HEK293 (cell line): Measurements from ENCODE around the gene ST3GAL5.
A peak's percentile ranks its signal among the peaks of the same experiment; 100 is the strongest.

Source experiments
- CTCF ChIA-PET: fragments of 350-600 bp; formaldehyde crosslinking; extraction: SDS; loops from one replicate; lab custom pipeline; 2021; ENCODE audit warnings: antibody characterized with exemption; lab: Yijun Ruan, JAX
- POLR2A ChIA-PET: fragments of 300-600 bp; formaldehyde crosslinking; extraction: SDS; loops from one replicate; lab custom pipeline; 2020; ENCODE audit warnings: antibody characterized with exemption, inconsistent platforms; lab: Yijun Ruan, JAX
- H3K27ac ChIP-seq: fragments of 200-500 bp; sonication (Bioruptor generic); 2 replicates; pipeline ENCODE4 v1.5.1; 2014; ENCODE audit warnings: low read depth, low read length, control low read depth, inconsistent platforms; ENCODE audit errors: extremely low read depth
- H3K36me3 ChIP-seq, 2 experiments: fragments of 200-500 bp in 1 of 2; sonication (Bioruptor generic) in 1 of 2; 1 replicate in 1 of 2; 2 replicates in 1 of 2; pipeline ENCODE4 v1.5.1; 2014 to 2017; ENCODE audit warnings: inconsistent platforms in 2 of 2, low read length in 2 of 2; ENCODE audit not compliant: control insufficient read depth in 2 of 2, insufficient read depth in 1 of 2
- H3K4me1 ChIP-seq: fragments of 200-500 bp; sonication (Bioruptor generic); 2 replicates; pipeline ENCODE4 v1.5.1; 2014; ENCODE audit warnings: mild to moderate bottlenecking, low read length, inconsistent platforms; ENCODE audit not compliant: control insufficient read depth, insufficient read depth
- H3K4me3 ChIP-seq: 2 replicates; pipeline ENCODE4 v1.5.1; 2011; ENCODE audit warnings: low read depth, mild to moderate bottlenecking, control low read depth, low read length, moderate library complexity
- H3K9me3 ChIP-seq: fragments of 200-500 bp; sonication (Bioruptor generic); 2 replicates; pipeline ENCODE4 v1.5.1; 2014; ENCODE audit warnings: low read depth, low read length, inconsistent platforms; ENCODE audit not compliant: control insufficient read depth, insufficient read depth
- BCL11B ChIP-seq: fragments of 450-650 bp; formaldehyde crosslinking; IDR thresholded peaks from 2 replicates; pipeline ENCODE4 v1.5.1; 2016; ENCODE audit warnings: low read depth, missing biosample characterization, missing genetic modification characterization
- IKZF3 ChIP-seq: fragments of 450-650 bp; IDR thresholded peaks from 2 replicates; pipeline ENCODE4 v1.5.0; 2018; ENCODE audit warnings: missing biosample characterization, mild to moderate bottlenecking, missing genetic modification characterization, moderate library complexity
- KLF10 ChIP-seq: fragments of 450-650 bp; IDR thresholded peaks from 2 replicates; pipeline ENCODE4 v1.5.1; 2018; ENCODE audit warnings: missing biosample characterization, mild to moderate bottlenecking, missing genetic modification characterization
- KLF16 ChIP-seq: fragments of 450-650 bp; formaldehyde crosslinking; IDR thresholded peaks from 2 replicates; pipeline ENCODE4 v1.5.1; 2017; ENCODE audit warnings: missing biosample characterization, missing genetic modification characterization
- SCRT2 ChIP-seq: fragments of 450-650 bp; formaldehyde crosslinking; IDR thresholded peaks from 2 replicates; pipeline ENCODE4 v1.5.1; 2016; ENCODE audit warnings: missing biosample characterization, missing genetic modification characterization
- YY2 ChIP-seq: fragments of 450-650 bp; formaldehyde crosslinking; IDR thresholded peaks from 2 replicates; pipeline ENCODE4 v1.5.1; 2016; ENCODE audit warnings: missing biosample characterization, missing genetic modification characterization
- ZBTB21 ChIP-seq: fragments of 450-650 bp; formaldehyde crosslinking; IDR thresholded peaks from 2 replicates; pipeline ENCODE4 v1.5.1; 2017; ENCODE audit warnings: missing biosample characterization, missing genetic modification characterization
- ZNF121 ChIP-seq: fragments of 450-650 bp; formaldehyde crosslinking; IDR thresholded peaks from 2 replicates; pipeline ENCODE4 v1.5.1; 2016; ENCODE audit warnings: missing biosample characterization, missing genetic modification characterization
- ZNF211 ChIP-seq: fragments of 450-650 bp; formaldehyde crosslinking; IDR thresholded peaks from 2 replicates; pipeline ENCODE4 v1.5.1; 2016; ENCODE audit warnings: low read depth, missing biosample characterization, missing genetic modification characterization
- ZNF423 ChIP-seq: fragments of 450-650 bp; formaldehyde crosslinking; IDR thresholded peaks from 2 replicates; pipeline ENCODE4 v1.5.1; 2016; ENCODE audit warnings: missing biosample characterization, missing genetic modification characterization
- ZNF529 ChIP-seq: fragments of 450-650 bp; formaldehyde crosslinking; IDR thresholded peaks from 2 replicates; pipeline ENCODE4 v1.5.1; 2017; ENCODE audit warnings: missing genetic modification characterization, missing biosample characterization; ENCODE audit not compliant: insufficient replicate concordance
- ZNF549 ChIP-seq: fragments of 450-650 bp; IDR thresholded peaks from 2 replicates; pipeline ENCODE4 v1.5.1; 2018; ENCODE audit warnings: missing biosample characterization, missing genetic modification characterization, mild to moderate bottlenecking, inconsistent platforms, moderate library complexity
- ZNF571 ChIP-seq: fragments of 450-650 bp; formaldehyde crosslinking; IDR thresholded peaks from 2 replicates; pipeline ENCODE4 v1.5.0; 2017; ENCODE audit warnings: missing biosample characterization, missing genetic modification characterization
- ZNF600 ChIP-seq: fragments of 450-650 bp; formaldehyde crosslinking; IDR thresholded peaks from 2 replicates; pipeline ENCODE4 v1.5.1; 2016; ENCODE audit warnings: missing biosample characterization, missing genetic modification characterization
- ZNF610 ChIP-seq: fragments of 450-650 bp; formaldehyde crosslinking; IDR thresholded peaks from 2 replicates; pipeline ENCODE4 v1.5.1; 2016; ENCODE audit warnings: missing biosample characterization, missing genetic modification characterization, borderline replicate concordance
- ZNF629 ChIP-seq: fragments of 450-650 bp; formaldehyde crosslinking; IDR thresholded peaks from 2 replicates; pipeline ENCODE4 v1.5.1; 2017; ENCODE audit warnings: missing biosample characterization, missing genetic modification characterization
- ZNF701 ChIP-seq: fragments of 450-650 bp; formaldehyde crosslinking; IDR thresholded peaks from 2 replicates; pipeline ENCODE4 v1.5.1; 2016; ENCODE audit warnings: missing biosample characterization, missing genetic modification characterization
- ZSCAN23 ChIP-seq: fragments of 450-650 bp; formaldehyde crosslinking; IDR thresholded peaks from 2 replicates; pipeline ENCODE4 v1.5.1; 2016; ENCODE audit warnings: missing biosample characterization, missing genetic modification characterization
- TF ChIP-seq, protein P1 (sequence below): fragments of 450-650 bp; formaldehyde crosslinking; IDR thresholded peaks from 2 replicates; pipeline ENCODE4 v1.5.1; 2016; ENCODE audit warnings: missing biosample characterization, missing genetic modification characterization, low read depth

The ST3GAL5 gene

DNA sequence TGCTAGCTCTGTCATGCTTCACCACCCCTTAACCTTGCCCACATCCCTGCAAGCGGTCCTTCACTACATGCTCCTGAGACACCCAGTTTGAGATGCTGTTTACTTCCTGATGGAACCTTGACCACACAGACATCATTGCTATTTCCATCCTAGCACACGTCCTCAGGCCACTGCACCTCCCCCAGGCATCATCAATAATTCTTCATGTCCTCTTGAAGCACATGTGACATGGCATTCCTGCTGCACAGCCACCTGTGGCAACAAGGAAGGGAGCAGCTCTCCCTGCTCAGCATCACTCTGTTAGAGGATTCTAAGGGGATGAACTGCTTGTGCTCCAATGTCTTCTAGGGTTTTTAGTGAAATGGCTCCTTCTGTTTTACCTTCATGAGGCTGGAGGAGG lies 26.1 kb upstream of the ST3GAL5 start:
- H3K4me3 ChIP-seq = no peak overlapping the region
- ChIA-PET CTCF (no interaction called here), POLR2A (no interaction called here)
- no peaks in the 10 kb centered on the region for H3K4me1 ChIP-seq
- TF ChIP-seq SCRT2 (tag by site-specific recombination) (0 out of 2 replicates have a peak, but pooled peaks have one; percentile 16), ZNF121 (tag by site-specific recombination) (no peak)
- no peaks in the 10 kb centered on the region for H3K9me3 ChIP-seq
- no peak overlapping the region for H3K27ac ChIP-seq
- no peaks in the 10 kb centered on the region for H3K36me3 ChIP-seq

GRCh38 chr2:85913884-85914881 lies 25.4 kb upstream of the ST3GAL5 start:
- no peak overlapping the region for H3K4me3 ChIP-seq
- CTCF ChIA-PET = interaction anchor here (2.8 kb wide), 1 partner anchor 25 kb away, joined by 11 read pairs; the partner anchor contains the start of gene ST3GAL5
- POLR2A ChIA-PET = no interaction called here
- no peak for TF ChIP-seq KLF10 (tag by site-specific recombination)
- TF ChIP-seq ZNF423 = no peak
- TF ChIP-seq ZNF529 (tag by site-specific recombination) = no peak
- peak; percentile 66; the same call in 1 of the 2 replicates for TF ChIP-seq ZBTB21 (tag by site-specific recombination)
- no peak for TF ChIP-seq BCL11B (tag by site-specific recombination)
- no peak for TF ChIP-seq KLF16 (tag by site-specific recombination)
- TF ChIP-seq ZNF549 (tag by site-specific recombination) = no peak
- peak; percentile 67 for TF ChIP-seq ZNF629 (tag by site-specific recombination)
- TF ChIP-seq ZNF211 (tag by site-specific recombination) = no peak
- TF ChIP-seq, protein P1, sequence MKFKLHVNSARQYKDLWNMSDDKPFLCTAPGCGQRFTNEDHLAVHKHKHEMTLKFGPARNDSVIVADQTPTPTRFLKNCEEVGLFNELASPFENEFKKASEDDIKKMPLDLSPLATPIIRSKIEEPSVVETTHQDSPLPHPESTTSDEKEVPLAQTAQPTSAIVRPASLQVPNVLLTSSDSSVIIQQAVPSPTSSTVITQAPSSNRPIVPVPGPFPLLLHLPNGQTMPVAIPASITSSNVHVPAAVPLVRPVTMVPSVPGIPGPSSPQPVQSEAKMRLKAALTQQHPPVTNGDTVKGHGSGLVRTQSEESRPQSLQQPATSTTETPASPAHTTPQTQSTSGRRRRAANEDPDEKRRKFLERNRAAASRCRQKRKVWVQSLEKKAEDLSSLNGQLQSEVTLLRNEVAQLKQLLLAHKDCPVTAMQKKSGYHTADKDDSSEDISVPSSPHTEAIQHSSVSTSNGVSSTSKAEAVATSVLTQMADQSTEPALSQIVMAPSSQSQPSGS (tag by site-specific recombination) = peak; percentile 81
- no peak for TF ChIP-seq ZNF571 (tag by site-specific recombination)
- TF ChIP-seq IKZF3 = no peak
- no peak for TF ChIP-seq ZSCAN23
- no peak for TF ChIP-seq ZNF701 (tag by site-specific recombination)
- H3K4me1 ChIP-seq = no peaks in the 10 kb centered on the region
- H3K9me3 ChIP-seq = no peaks in the 10 kb centered on the region
- no peaks in the 10 kb centered on the region for H3K36me3 ChIP-seq
- no peak overlapping the region for H3K27ac ChIP-seq

DNA sequence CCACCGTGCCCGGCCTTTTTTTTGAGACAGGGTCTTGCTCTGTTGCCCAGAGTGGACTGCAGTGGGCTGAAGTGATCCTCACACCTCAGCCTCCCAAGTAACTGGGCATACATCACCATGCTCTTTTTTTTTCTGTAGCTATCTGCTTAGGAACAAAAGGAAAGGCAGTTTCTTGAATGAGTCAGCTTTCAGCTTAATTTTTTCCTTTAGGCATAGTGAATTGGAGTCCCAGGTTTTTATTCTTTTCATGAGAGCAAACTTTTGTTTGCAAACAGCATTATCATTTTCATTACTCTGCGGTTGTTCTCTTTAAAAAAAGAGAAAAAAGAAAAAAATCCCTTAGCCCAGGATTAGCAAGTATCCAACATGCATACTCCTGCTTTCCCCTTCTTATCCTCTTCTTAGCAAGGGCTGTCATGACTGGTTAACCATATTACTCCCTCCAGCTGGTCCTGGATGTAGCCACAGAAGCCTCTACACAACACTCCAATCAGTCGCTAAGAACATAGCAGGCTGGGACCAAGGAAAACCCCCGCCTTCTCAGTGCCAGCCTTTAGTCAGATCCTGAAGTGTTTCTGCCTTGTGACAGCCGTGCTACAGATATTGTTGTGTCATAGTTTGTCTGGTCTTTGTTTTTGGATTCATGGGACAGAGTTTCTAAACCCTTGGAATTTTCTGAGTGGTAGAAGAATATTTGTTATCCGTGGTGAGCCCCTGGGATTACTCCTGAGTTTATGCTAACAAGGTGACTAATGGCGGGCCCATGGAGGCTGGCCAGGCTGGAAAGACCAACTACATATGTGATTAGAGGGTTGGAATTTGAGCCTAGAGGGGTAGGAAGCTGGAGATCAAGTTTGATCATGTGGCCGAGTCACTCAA lies 23.3 kb upstream of the ST3GAL5 start:
- Histone ChIP-seq H3K4me3 (no peak overlapping the region), H3K4me1 (no peaks in the 10 kb centered on the region), H3K9me3 (no peaks in the 10 kb centered on the region), H3K36me3 (no peaks in the 10 kb centered on the region), H3K27ac (no peak overlapping the region)
- ChIA-PET CTCF (interaction anchor here (0.6 to 2.8 kb wide), 3 partner anchors 20 to 111 kb away, joined by 3 to 11 read pairs (median 3); partner anchors contain the start of gene ST3GAL5), POLR2A (no interaction called here)
- TF ChIP-seq YY2 (tag by site-specific recombination) = no peak
- TF ChIP-seq ZNF629 (tag by site-specific recombination) = no peak
- TF ChIP-seq ZNF600 (tag by site-specific recombination) = no peak
- TF ChIP-seq ZNF610 (tag by site-specific recombination) = no peak
